HepG2 (cell line): ENCODE results near the gene CPPED1. TPM values are rescaled to one million over a fixed set of nuclear protein-coding genes. Genes with fewer than 3 reads are reported as not detected.

Experiments
- ATAC-seq: fragments of 200-7000 bp; cut with Tn5 transposase; 3 replicates; pipeline ENCODE4 v1.9.1; 2020; ENCODE audit warnings: mild to moderate bottlenecking, moderate library complexity
- BruUV-seq: library from RNA; stranded (reverse); fragments of 400-500 nt; replicated peaks from 2 replicates; lab custom pipeline; 2021; lab: Mats Ljungman, UMichigan
- CTCF ChIA-PET: fragments of 300-600 bp; formaldehyde crosslinking; extraction: SDS; loops from one replicate; lab custom pipeline; 2021; ENCODE audit warnings: low total read pairs, inconsistent platforms, low intra/inter-chr PET ratio; lab: Yijun Ruan, JAX
- POLR2A ChIA-PET: fragments of 350-600 bp; sonication (Branson Sonifier 250); formaldehyde crosslinking; loops from one replicate; lab custom pipeline; 2020; ENCODE audit warnings: antibody characterized with exemption, inconsistent platforms; lab: Yijun Ruan, JAX
- DNase-seq: peaks from one replicate; pipeline ENCODE4 v3.0.0-alpha.2; 2015; ENCODE audit warnings: low spot score
- FAIRE-seq: peaks from 3 replicates; lab custom pipeline; 2011; peaks lifted over from hg19 to GRCh38; lab: Jason Lieb, UNC
- H2AFZ ChIP-seq: one replicate; pipeline ENCODE4 v1.6.1; 2011; ENCODE audit warnings: low read length, inconsistent platforms
- H3K27ac ChIP-seq: fragments of 300-600 bp; 3 replicates; pipeline ENCODE4 v1.8.0; 2011; ENCODE audit warnings: mixed run types, mild to moderate bottlenecking, mixed read lengths, low read length, inconsistent platforms; ENCODE audit not compliant: insufficient read depth; ENCODE audit errors: extremely low read length
- H3K27me3 ChIP-seq, 2 experiments: fragments of 200-600 bp in 1 of 2; 2 replicates in 1 of 2; 3 replicates in 1 of 2; pipeline versions ENCODE4 v1.6.0 to v1.8.0; 2011; ENCODE audit warnings: low read length in 2 of 2, mild to moderate bottlenecking in 2 of 2, moderate library complexity in 2 of 2, inconsistent platforms in 1 of 2; ENCODE audit not compliant: insufficient read depth in 2 of 2, control insufficient read depth in 1 of 2
- H3K36me3 ChIP-seq, 2 experiments: fragments of 200-600 bp in 1 of 2; replicated peaks in 1 of 2; 2 replicates in 1 of 2; 3 replicates in 1 of 2; pipeline versions ENCODE4 v1.5.1 to v1.8.0; 2011; ENCODE audit warnings: low read length in 2 of 2, inconsistent platforms in 1 of 2; ENCODE audit not compliant: insufficient read depth in 2 of 2, control insufficient read depth in 1 of 2
- H3K4me1 ChIP-seq: 2 replicates; pipeline ENCODE4 v1.5.1; 2012; ENCODE audit warnings: low read length, inconsistent platforms; ENCODE audit not compliant: insufficient read depth
- H3K4me2 ChIP-seq: 2 replicates; pipeline ENCODE4 v1.6.0; 2011; ENCODE audit warnings: low read depth, low read length, inconsistent platforms
- H3K4me3 ChIP-seq, 3 experiments: fragments of 200-600 bp in 1 of 3; sonication (generic), shearing (Covaris generic) in 1 of 3; replicated peaks in 1 of 3; 2 replicates each; pipeline ENCODE4 v1.5.1; 2011 to 2016; ENCODE audit warnings: low read length in 3 of 3, inconsistent platforms in 2 of 3, low read depth in 2 of 3, mild to moderate bottlenecking in 2 of 3, control low read depth in 1 of 3, mixed read lengths in 1 of 3; ENCODE audit not compliant: insufficient read depth in 1 of 3
- H3K79me2 ChIP-seq: one replicate; pipeline ENCODE4 v1.6.1; 2011; ENCODE audit warnings: low read length, inconsistent platforms; ENCODE audit not compliant: insufficient read depth
- H3K9ac ChIP-seq: 2 replicates; pipeline ENCODE4 v1.6.0; 2011; ENCODE audit warnings: mild to moderate bottlenecking, low read depth, low read length, inconsistent platforms; ENCODE audit not compliant: insufficient read depth
- H3K9me3 ChIP-seq: 2 replicates; pipeline ENCODE4 v1.5.1; 2012; ENCODE audit warnings: mild to moderate bottlenecking, low read length
- H4K20me1 ChIP-seq: 2 replicates; pipeline ENCODE4 v1.6.0; 2011; ENCODE audit warnings: inconsistent platforms, mild to moderate bottlenecking, low read length, moderate library complexity; ENCODE audit not compliant: insufficient read depth
- ATM ChIP-seq: fragments of 450-650 bp; IDR thresholded peaks from 2 replicates; pipeline ENCODE4 v1.7.1; 2017; ENCODE audit warnings: mild to moderate bottlenecking, borderline replicate concordance
- CEBPB ChIP-seq: IDR thresholded peaks from 2 replicates; pipeline ENCODE4 v1.6.1; 2011; ENCODE audit warnings: low read depth, low read length, improper control_type of control experiment, borderline replicate concordance
- FLYWCH1 ChIP-seq: sonication (generic); formaldehyde crosslinking; IDR thresholded peaks from 2 replicates; pipeline ENCODE4 v1.8.1; 2023; ENCODE audit warnings: mild to moderate bottlenecking, missing genetic modification reagents
- HNRNPUL1 ChIP-seq: fragments of 200-400 bp; formaldehyde crosslinking; IDR thresholded peaks from 2 replicates; pipeline ENCODE4 v1.6.1; 2017; ENCODE audit warnings: low read depth, mild to moderate bottlenecking, low read length, moderate library complexity
- NKX3-1 ChIP-seq: sonication (generic); formaldehyde crosslinking; IDR thresholded peaks from 2 replicates; pipeline ENCODE4 v1.5.0; 2020; ENCODE audit warnings: missing genetic modification reagents
- TARDBP ChIP-seq: sonication (generic); formaldehyde crosslinking; IDR thresholded peaks from 2 replicates; pipeline ENCODE4 v1.8.0; 2022; ENCODE audit warnings: mild to moderate bottlenecking, missing genetic modification reagents
- TRIM24 ChIP-seq: sonication (generic); formaldehyde crosslinking; IDR thresholded peaks from 2 replicates; pipeline ENCODE4 v1.8.0; 2022; ENCODE audit warnings: mild to moderate bottlenecking, missing genetic modification reagents
- ZBTB33 ChIP-seq: sonication (generic); formaldehyde crosslinking; IDR thresholded peaks from 2 replicates; pipeline ENCODE4 v1.4.0; 2020; ENCODE audit warnings: missing genetic modification reagents
- ZC3H13 ChIP-seq: sonication (generic); formaldehyde crosslinking; IDR thresholded peaks from 2 replicates; pipeline ENCODE4 v1.8.1; 2023; ENCODE audit warnings: mild to moderate bottlenecking, missing genetic modification reagents, moderate library complexity
- ZNF317 ChIP-seq: sonication (generic); formaldehyde crosslinking; IDR thresholded peaks from 2 replicates; pipeline ENCODE4 v1.5.0; 2020; ENCODE audit warnings: mild to moderate bottlenecking, missing genetic modification reagents
- WGBS: methylation state at CpG from one replicate; pipeline ENCODE4 v1.1.6; 2017; ENCODE audit warnings: low lambda C conversion rate; 5-methylcytosine and 5-hydroxymethylcytosine counted together
- in situ Hi-C: cut with HindIII; loops from 2 replicates; pipeline ENCODE4 v1.10.0; 2017; ENCODE audit warnings: low pct_unique_long_range_greater_than_20kb; ENCODE audit not compliant: extremely low pct_ligation_motif_present
- intact Hi-C: fragments of 100-400 bp; cut with micrococcal nuclease; formaldehyde crosslinking; loops from one replicate; pipeline ENCODE4 v1.10.0; 2022; ENCODE audit not compliant: unreplicated experiment
- polyA plus RNA-seq, 8 experiments: library from polyadenylated mRNA; depleted of rRNA in 3 of 8; stranded (reverse) in 7 of 8; unstranded in 1 of 8; fragments of >200 nt; fragmentation: Illumina TruSeq in 4 of 8; extraction: Trizol in 4 of 8; gene quantifications; 2 replicates each; pipeline versions ENCODE4 v1.2.1 to v1.2.3, GENCODE V29; 2011 to 2016; ENCODE audit warnings: low read depth in 4 of 8, missing spikeins in 1 of 8, mixed read lengths in 1 of 8; ENCODE audit not compliant: insufficient read depth in 1 of 8
- total RNA-seq, 5 experiments: library from RNA; depleted of rRNA; stranded (reverse); fragments of >200 nt; fragmentation: Illumina TruSeq; extraction: Trizol; gene quantifications; 2 replicates each; pipeline ENCODE4 v1.2.3, GENCODE V29; 2016; ENCODE audit warnings: low read depth in 1 of 5

Gene CPPED1
- total and polyA plus RNA-seq, 2 of the 13 experiments (the other 11 are each of a cell fraction or from before 2014, with no cell fraction given), result 66.6 to 71.3 TPM

GRCh38 chr16:12737563-12737962, 66.1 kb downstream of the CPPED1 start:
- intact Hi-C loops, result no loop called here
- Histone ChIP-seq H3K9ac (no peak overlapping the region), H3K4me2 (no peak overlapping the region), H3K79me2 (peaks cover 13% of the 10 kb centered on the region), H2AFZ (no peak overlapping the region), H3K27me3 (no peaks in the 10 kb centered on the region), H3K4me1 (no peaks in the 10 kb centered on the region), H4K20me1 (no peaks in the 10 kb centered on the region), H3K4me3 (no peak overlapping the region), H3K9me3 (peaks cover 15% of the 10 kb centered on the region), H3K27ac (no peak overlapping the region), H3K36me3 (peaks cover 38 to 62% of the 10 kb centered on the region in 2 experiments)
- no peak for ATAC-seq
- ChIA-PET CTCF (no interaction called here), POLR2A (no interaction called here)
- in situ Hi-C loops, result no loop called here
- no peak for FAIRE-seq
- DNase-seq, result no peak
- TF ChIP-seq NKX3-1 (CRISPR knock-in tag) (no peak), ZC3H13 (CRISPR knock-in tag) (no peak), HNRNPUL1 (no peak), TRIM24 (CRISPR knock-in tag) (no peak), TARDBP (CRISPR knock-in tag) (no peak), ZBTB33 (no peak), CEBPB (no peak), FLYWCH1 (CRISPR knock-in tag) (no peak), ATM (no peak), ZNF317 (CRISPR knock-in tag) (no peak)
- BruUV-seq, result no TSS peak
- 94% methylated on average over 6 of the region's 6 CpGs for WGBS
